HFF-Myc (cell line): ENCODE results near the gene PRKAR1B.

ENCODE experiments used
- DNase-seq: peaks from one replicate; pipeline ENCODE4 v3.0.0-alpha.2; 2011; ENCODE audit warnings: low read depth; ENCODE audit errors: extremely low read depth
- H3K4me3 ChIP-seq: replicated peaks from 2 replicates; pipeline ENCODE4 v1.5.1; 2011; ENCODE audit warnings: low read depth, mild to moderate bottlenecking, control low read depth, low read length
- CTCF ChIP-seq: IDR thresholded peaks from 2 replicates; pipeline ENCODE4 v1.5.1; 2012; ENCODE audit warnings: mild to moderate bottlenecking, low read depth, low read length, control low read depth; ENCODE audit errors: missing control alignments

The PRKAR1B gene

DNA sequence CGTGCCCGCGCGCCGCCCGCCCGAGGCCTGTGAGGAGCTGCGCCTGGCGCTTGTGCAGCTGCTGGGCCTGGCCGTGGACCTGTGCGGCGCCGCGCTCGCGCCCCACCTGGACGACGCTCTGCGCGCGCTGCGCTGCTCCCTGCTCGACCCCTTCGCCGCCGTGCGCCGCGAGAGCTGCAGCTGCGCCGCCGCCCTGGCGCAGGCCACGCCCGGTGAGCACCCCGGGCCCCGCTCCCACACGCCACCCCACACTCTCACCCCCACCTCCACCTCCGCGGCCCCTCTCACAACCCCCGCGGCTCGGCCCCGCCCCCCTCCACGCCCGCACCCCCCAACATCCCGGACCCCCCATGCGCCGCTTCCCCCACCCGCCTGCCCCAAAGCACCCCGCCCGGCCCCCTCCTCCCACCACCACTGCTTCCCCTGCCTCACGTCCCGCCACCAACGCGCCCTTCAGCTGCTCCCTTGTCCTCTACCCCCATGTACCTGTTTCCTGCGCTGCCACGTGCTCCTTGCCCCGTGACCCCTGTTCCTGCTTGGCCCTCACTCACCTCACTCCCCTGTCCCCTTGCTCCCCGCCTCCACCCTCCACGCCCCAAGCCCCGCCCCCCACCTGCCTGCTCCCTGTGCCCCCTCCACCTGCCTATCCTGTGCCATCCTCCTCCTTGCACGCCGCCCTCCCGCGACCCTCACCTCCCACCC lies at the start of gene PRKAR1B:
Gene PRKAR1B (minus strand): TSS at position 178 of the 702 bp plus-strand sequence. CDS start 15,776 bp downstream, outside the sequence.
- DNase-seq: no peak
- H3K4me3 ChIP-seq: peak within 1 kb of the TSS; percentile 66
- TF ChIP-seq CTCF: no peak

- H3K4me3 ChIP-seq: no peak overlapping the region
- TF ChIP-seq CTCF: no peak
Measured at GRCh38 chr7:776381-776780, 49.3 kb upstream of the PRKAR1B start.

GRCh38 chr7:774161-775109 lies 47.4 kb upstream of the PRKAR1B start:
- DNase-seq: no peak
- TF ChIP-seq CTCF: peak; percentile 87
- H3K4me3 ChIP-seq: no peak overlapping the region

More at GRCh38 chr7:776381-776780, 49.3 kb upstream of the PRKAR1B start:
- DNase-seq: no peak

DNA sequence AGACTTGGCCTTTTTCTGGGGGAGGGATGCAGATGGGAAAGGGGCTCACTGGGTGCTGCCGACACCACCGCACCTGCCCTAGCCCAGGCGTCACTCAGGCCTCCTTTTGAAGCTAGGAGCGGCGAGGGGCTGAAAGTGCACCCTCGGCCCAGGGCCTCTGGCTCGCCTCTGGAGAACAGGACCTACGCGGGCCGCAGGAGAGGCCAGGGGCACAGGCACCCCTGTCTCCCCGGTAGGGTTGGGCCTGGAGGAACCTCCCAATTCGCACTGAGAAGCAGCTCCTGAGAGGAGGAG lies 46.5 kb upstream of the PRKAR1B start:
- no peak overlapping the region for H3K4me3 ChIP-seq
- no peak for TF ChIP-seq CTCF
- DNase-seq: no peak

DNA sequence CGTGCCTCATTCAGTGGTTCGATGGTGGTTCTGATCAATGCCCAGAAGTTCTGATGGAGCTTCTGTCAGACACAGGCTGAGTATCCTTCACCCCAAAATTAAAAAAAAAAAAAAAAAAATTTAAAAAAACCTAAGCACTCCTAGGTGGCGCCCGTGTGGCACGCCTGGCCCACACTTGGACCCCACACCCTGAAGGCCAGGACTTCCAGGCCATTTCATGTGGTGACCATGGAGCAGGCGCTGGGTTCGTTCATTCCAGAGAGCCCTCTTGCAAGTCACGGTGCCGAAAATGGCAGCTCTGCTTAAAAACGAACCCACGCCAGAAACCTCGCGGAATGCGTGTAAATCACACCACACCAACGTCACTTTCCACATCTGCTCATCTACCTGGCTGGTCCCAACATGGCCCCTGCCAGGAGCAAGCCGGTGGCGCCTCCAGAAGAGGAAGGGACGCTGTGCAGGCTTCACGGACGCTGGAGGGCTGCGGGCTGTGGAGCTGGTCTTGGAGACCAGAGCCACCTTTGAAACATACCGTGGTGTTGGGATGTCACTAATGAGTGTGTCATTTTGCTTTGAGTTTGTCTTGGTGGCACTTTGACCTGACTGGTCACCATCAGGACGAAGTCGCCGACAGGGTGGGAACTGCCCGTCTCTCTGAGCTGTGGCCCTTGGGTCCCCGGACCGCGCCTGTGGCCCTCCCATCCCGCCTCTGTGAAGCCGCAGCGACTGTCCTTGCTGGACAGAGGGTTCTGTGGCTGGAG lies 46.0 kb upstream of the PRKAR1B start:
- no peak for DNase-seq
- no peak for TF ChIP-seq CTCF
- H3K4me3 ChIP-seq: no peak overlapping the region

- no peak overlapping the region for H3K4me3 ChIP-seq
- TF ChIP-seq CTCF: no peak
- DNase-seq: no peak
Measured at GRCh38 chr7:772392-772791, 45.3 kb upstream of the PRKAR1B start.
